Measurements from ENCODE around the gene RIPOR1. TPM values are rescaled to one million over a fixed set of nuclear protein-coding genes. Genes with fewer than 3 reads are reported as not detected.
A peak's percentile ranks its signal among the peaks of the same experiment; 100 is the strongest.

Gene RIPOR1
- total and polyA plus RNA-seq, 2 experiments from 2014 or later, result 7.6 to 22.4 TPM

- ATAC-seq (no peak), DNase-seq (ENCODE audit: low spot score) (no peak)
- no peak overlapping the region for H3K27ac ChIP-seq (ENCODE audit: low read depth)
- Mint-ChIP-seq H3K36me3 (ENCODE audit: low read depth) (no peaks in the 10 kb centered on the region), H3K4me1 (no peaks in the 10 kb centered on the region; the same call in 2 of the 3 replicates), H3K27me3 (ENCODE audit: insufficient read depth, low read depth, poor library complexity) (peaks cover 51% of the 10 kb centered on the region), H3K9me3 (no peaks in the 10 kb centered on the region; the same call in 2 of the 3 replicates), H3K27ac (no peak overlapping the region), H3K4me3 (no peak overlapping the region)
- no peaks in the 10 kb centered on the region for H3K4me1 ChIP-seq (ENCODE audit: insufficient read depth)
- no peak overlapping the region for H3K4me2 ChIP-seq
- H4K20me1 ChIP-seq (replicated peaks; ENCODE audit: insufficient read depth), result no peaks in the 10 kb centered on the region
- TF ChIP-seq STAT1 (IDR thresholded peaks at IDR 0.05; ENCODE audit: unreplicated experiment), result no peak
- no peak for TF ChIP-seq REST (IDR thresholded peaks at IDR 0.05; ENCODE audit: unreplicated experiment)
- TF ChIP-seq CREB1 (CRISPR knock-in tag; IDR thresholded peaks at IDR 0.05; ENCODE audit: low read depth), result no peak
- TF ChIP-seq EZH2 (IDR thresholded peaks at IDR 0.05; ENCODE audit: low read depth, unreplicated experiment), result no peak
- TF ChIP-seq ETS1 (IDR thresholded peaks at IDR 0.05), result no peak
- no peak overlapping the region for H2AFZ ChIP-seq
- no peak overlapping the region for H3K4me3 ChIP-seq
- peaks cover 43% of the 10 kb centered on the region for H3K27me3 ChIP-seq (ENCODE audit: insufficient read depth)
- no peaks in the 10 kb centered on the region for H3F3A ChIP-seq (replicated peaks; ENCODE audit: low read depth)
- H3K9me2 ChIP-seq (ENCODE audit: insufficient read depth), result no peaks in the 10 kb centered on the region
- H3K79me2 ChIP-seq (replicated peaks; ENCODE audit: insufficient read depth), result no peaks in the 10 kb centered on the region
- H3K36me3 ChIP-seq (ENCODE audit: insufficient read depth), result no peaks in the 10 kb centered on the region
These were observed 9.4 kb upstream of the RIPOR1 start for GRCh38 chr16:67519242-67519641.

- H3K4me3 ChIP-seq, result peak overlapping the region; percentile 58
- H3K27ac ChIP-seq (ENCODE audit: low read depth), result peak overlapping the region; percentile 78; the same call in 1 of the 2 replicates
- ATAC-seq (peak; percentile 84), DNase-seq (ENCODE audit: low spot score) (peak; percentile 99)
- H3K36me3 Mint-ChIP-seq (ENCODE audit: low read depth), result no peaks in the 10 kb centered on the region
- H3K4me2 ChIP-seq, result peak overlapping the region; percentile 83
- peak overlapping the region; percentile 75 for H3K4me3 Mint-ChIP-seq
- no peaks in the 10 kb centered on the region for H3K79me2 ChIP-seq (replicated peaks; ENCODE audit: insufficient read depth)
- no peaks in the 10 kb centered on the region for H4K20me1 ChIP-seq (replicated peaks; ENCODE audit: insufficient read depth)
- peaks cover 2% of the 10 kb centered on the region; the same call in 1 of the 2 replicates for H3K4me1 ChIP-seq (ENCODE audit: insufficient read depth)
- H2AFZ ChIP-seq, result peak overlapping the region; percentile 77
- H3K4me1 Mint-ChIP-seq, result no peaks in the 10 kb centered on the region; the same call in 1 of the 3 replicates
- peaks cover 64% of the 10 kb centered on the region for H3K27me3 Mint-ChIP-seq (ENCODE audit: insufficient read depth, low read depth, poor library complexity)
- H3K27ac Mint-ChIP-seq, result peak overlapping the region; percentile 95
- no peaks in the 10 kb centered on the region for H3K9me2 ChIP-seq (ENCODE audit: insufficient read depth)
- H3K36me3 ChIP-seq (ENCODE audit: insufficient read depth), result no peaks in the 10 kb centered on the region
- peaks cover 60% of the 10 kb centered on the region for H3K27me3 ChIP-seq (ENCODE audit: insufficient read depth)
- no peaks in the 10 kb centered on the region for H3F3A ChIP-seq (replicated peaks; ENCODE audit: low read depth)
- H3K9me3 Mint-ChIP-seq, result no peaks in the 10 kb centered on the region; the same call in 2 of the 3 replicates
- TF ChIP-seq CREB1 (CRISPR knock-in tag; IDR thresholded peaks at IDR 0.05; ENCODE audit: low read depth) (peak; percentile 30; the same call in 1 of the 2 replicates), ZNF114 (CRISPR knock-in tag; IDR thresholded peaks at IDR 0.05) (no peak), NANOG (IDR thresholded peaks at IDR 0.05; ENCODE audit: borderline replicate concordance) (no peak), ETS1 (IDR thresholded peaks at IDR 0.05) (no peak), POLR2AphosphoS5 (IDR thresholded peaks at IDR 0.05; ENCODE audit: low read depth) (peak; percentile 52; the same call in 1 of the 2 replicates), CTCF (conservative IDR thresholded peaks at IDR 0.05; ENCODE audit: low read depth in 2 of 2) (peak; percentile 76 to 99), ZNF331 (CRISPR knock-in tag; IDR thresholded peaks at IDR 0.05; ENCODE audit: low read depth) (no peak), EZH2 (IDR thresholded peaks at IDR 0.05; ENCODE audit: low read depth, unreplicated experiment) (no peak), REST (IDR thresholded peaks at IDR 0.05; ENCODE audit: unreplicated experiment) (no peak), STAT1 (IDR thresholded peaks at IDR 0.05; ENCODE audit: unreplicated experiment) (no peak), JUNB (IDR thresholded peaks at IDR 0.05; ENCODE audit: unreplicated experiment) (no peak)
These were observed 7.4 kb upstream of the RIPOR1 start for GRCh38 chr16:67521095-67521804.

Data from GM23338 (cell line).